A549 (cell line): ENCODE results near the gene ADSS1.

ENCODE experiments used
- CHD4 ChIP-seq: fragments of 200-600 bp; sonication (generic); IDR thresholded peaks from 2 replicates; pipeline ENCODE4 v1.6.1; 2016; ENCODE audit warnings: antibody characterized with exemption, mild to moderate bottlenecking, borderline replicate concordance
- CTCF ChIP-seq: fragments of >200 bp; sonication (Bioruptor Twin); formaldehyde crosslinking; IDR thresholded peaks from 3 replicates; pipeline ENCODE4 v1.5.1; 2016
- ELK1 ChIP-seq: fragments of 150-350 bp; IDR thresholded peaks from 2 replicates; pipeline ENCODE4 v1.6.1; 2014; ENCODE audit warnings: low read depth, mild to moderate bottlenecking, low read length
- EP300 ChIP-seq, 2 experiments: fragments of >200 bp; sonication (Bioruptor Twin); formaldehyde crosslinking; IDR thresholded peaks; 2 replicates in 1 of 2; 3 replicates in 1 of 2; pipeline ENCODE4 v1.6.1; 2016 to 2017
- MAFK ChIP-seq: fragments of 450-650 bp; IDR thresholded peaks from 2 replicates; pipeline ENCODE4 v1.6.1; 2014; ENCODE audit not compliant: partially characterized antibody
- MYC ChIP-seq: IDR thresholded peaks from 2 replicates; pipeline ENCODE4 v1.6.1; 2012; ENCODE audit warnings: mild to moderate bottlenecking, inconsistent platforms, low read length, improper control_type of control experiment, borderline replicate concordance
- PBX3 ChIP-seq: IDR thresholded peaks from 2 replicates; pipeline ENCODE4 v1.6.1; 2012
- POLR2A ChIP-seq: IDR thresholded peaks from 2 replicates; pipeline ENCODE4 v1.6.1; 2012; ENCODE audit warnings: mild to moderate bottlenecking, low read length

- TF ChIP-seq MYC (no peak), CTCF (no peak), POLR2A (no peak), MAFK (no peak), EP300 (IDR thresholded peaks at IDR 0.05) (no peak), CHD4 (no peak), ELK1 (no peak), PBX3 (no peak)
Measured at GRCh38 chr14:104776961-104777807, 53.2 kb downstream of the ADSS1 start.
